CD1c-positive myeloid dendritic cell (primary cell): ENCODE measurements around the gene OR2T3.
"Not testable (repeated sequence)": the region's sequence is repeated elsewhere in the genome, so short reads cannot be mapped to it uniquely, and the experiment has no call there.

Experiments
- DNase-seq: peaks from one replicate; pipeline ENCODE4 v3.0.0-alpha.2; 2016; ENCODE audit errors: extremely low spot score

The OR2T3 gene, protein sequence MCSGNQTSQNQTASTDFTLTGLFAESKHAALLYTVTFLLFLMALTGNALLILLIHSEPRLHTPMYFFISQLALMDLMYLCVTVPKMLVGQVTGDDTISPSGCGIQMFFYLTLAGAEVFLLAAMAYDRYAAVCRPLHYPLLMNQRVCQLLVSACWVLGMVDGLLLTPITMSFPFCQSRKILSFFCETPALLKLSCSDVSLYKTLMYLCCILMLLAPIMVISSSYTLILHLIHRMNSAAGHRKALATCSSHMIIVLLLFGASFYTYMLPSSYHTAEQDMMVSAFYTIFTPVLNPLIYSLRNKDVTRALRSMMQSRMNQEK

GRCh38 chr1:248473051-248473450, at the start of gene OR2T3:
OR2T3 (plus strand) TSS chr1:248473351; CDS start chr1:248473351, 0 bp downstream.
- DNase-seq = not testable (repeated sequence)

GRCh38 chr1:248427526-248428191, 45.5 kb upstream of the OR2T3 start:
- not testable (repeated sequence) for DNase-seq

DNA sequence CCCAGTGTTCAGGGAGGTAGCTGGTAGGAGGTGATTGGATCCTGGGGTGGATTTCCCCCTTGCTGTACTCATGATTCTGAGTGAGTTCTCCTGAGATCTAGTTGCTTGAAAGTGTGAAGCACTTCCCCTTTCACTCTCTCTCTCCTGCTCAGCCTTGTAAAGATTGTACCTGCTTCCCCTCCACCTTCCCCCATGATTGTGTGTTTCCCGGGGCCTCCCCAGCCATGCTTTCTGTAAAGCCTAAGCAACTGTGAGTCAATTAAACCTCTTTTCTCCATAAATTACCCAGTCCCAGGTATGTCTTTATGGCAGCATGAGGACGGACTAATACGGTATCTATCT, 45.0 kb upstream of the OR2T3 start:
- DNase-seq = not testable (repeated sequence)

GRCh38 chr1:248431683-248432082, 41.5 kb upstream of the OR2T3 start:
- not testable (repeated sequence) for DNase-seq

DNA sequence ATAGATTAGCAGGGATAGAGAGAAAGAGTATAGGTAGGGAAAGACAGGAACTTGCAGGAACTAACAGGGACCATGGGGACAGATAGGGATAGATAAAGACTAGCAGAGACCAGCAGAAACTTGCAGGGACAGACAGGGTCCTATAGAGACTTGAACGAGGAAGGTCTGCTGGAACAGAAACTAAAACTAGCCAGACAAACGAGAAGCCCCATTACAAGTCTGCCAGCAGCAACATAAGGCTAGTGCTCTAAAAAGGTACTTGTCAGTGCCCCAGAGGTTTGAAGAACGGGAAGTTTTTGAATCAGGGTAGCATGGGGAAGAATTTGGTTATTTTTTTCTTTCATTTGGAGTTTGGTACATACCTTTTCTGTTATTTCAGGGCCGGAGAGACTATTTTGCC, 41.0 kb upstream of the OR2T3 start:
- DNase-seq = not testable (repeated sequence)

DNA sequence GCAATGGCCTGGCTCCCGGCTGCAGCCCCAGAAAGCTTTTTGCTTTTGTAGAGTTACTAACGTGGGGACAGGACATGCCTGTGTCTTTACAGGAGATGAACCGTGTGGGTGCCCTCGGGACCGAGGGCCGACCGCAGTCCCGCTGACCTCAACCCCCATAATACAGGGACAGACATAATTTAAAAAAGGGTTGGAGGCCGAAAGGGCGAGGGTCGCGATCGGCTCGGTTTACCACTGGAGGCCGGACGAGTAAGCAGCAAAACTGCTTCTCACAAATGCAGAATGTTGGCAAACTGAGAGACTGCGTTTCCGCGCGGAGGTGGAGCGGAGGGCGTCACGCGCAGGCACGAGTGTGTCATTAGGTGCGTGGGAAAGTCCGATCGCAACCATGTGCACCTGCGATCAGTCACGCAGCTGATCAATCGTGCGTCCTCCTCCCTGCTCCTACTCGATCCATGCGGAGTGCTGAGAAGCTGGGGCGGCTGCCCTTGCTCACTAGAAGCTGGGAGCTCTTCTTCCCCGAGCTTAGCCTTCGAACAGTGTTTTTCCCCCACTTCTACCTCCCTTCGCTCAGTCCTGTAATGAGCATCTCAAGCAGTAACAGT, 39.2 kb upstream of the OR2T3 start:
- not testable (repeated sequence) for DNase-seq

DNA sequence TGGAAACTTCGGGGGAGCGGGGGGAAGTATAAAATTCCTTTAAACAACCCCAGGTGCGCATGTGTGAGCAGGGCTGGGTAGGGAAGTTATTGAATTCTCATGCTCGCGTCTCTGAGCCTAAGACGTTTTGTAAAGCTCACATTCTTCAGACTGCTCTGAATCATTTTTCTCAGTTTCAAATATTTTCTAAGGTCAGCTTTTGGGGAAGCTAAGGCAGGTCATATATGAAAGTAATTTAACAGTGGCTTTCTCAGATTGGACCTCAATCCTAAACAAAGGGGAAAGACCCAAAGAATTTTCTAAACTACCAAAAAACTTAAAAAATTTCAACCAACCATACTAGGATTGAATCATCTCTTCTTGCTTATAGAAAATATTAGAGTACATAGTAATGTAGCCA, 38.2 kb upstream of the OR2T3 start:
- DNase-seq = not testable (repeated sequence)

GRCh38 chr1:248436303-248436702, 36.8 kb upstream of the OR2T3 start:
- not testable (repeated sequence) for DNase-seq

GRCh38 chr1:248438668-248439067, 34.5 kb upstream of the OR2T3 start:
- not testable (repeated sequence) for DNase-seq

- not testable (repeated sequence) for DNase-seq
These were observed 33.9 kb upstream of the OR2T3 start for GRCh38 chr1:248439283-248439682.

GRCh38 chr1:248442500-248443277, 30.5 kb upstream of the OR2T3 start:
- DNase-seq = not testable (repeated sequence)

GRCh38 chr1:248444603-248445002, 28.5 kb upstream of the OR2T3 start:
- not testable (repeated sequence) for DNase-seq

DNA sequence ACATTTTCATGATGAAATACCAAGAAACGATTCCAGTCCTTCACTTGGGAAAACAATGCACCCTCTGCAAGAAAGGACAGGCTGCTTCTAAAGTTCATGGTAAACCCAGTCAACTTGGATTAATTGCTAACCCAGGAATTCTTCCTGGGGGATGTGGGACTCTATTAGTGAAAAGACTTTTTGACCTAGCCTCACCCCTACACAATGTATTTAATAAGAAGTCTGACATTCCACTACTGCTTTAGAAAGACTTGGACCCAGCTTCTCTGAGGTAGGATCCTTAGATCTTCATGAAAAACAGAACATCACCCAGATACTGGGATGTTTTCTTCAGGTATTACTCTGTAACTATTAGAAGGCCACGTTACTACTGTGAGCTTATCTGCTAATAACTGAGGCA, 27.8 kb upstream of the OR2T3 start, which contains the start of gene OR2T2:
TSS of gene OR2T2 (plus strand) at position 239 of the 400 bp plus-strand sequence. CDS start 7,161 bp downstream, outside the sequence.
- not testable (repeated sequence) for DNase-seq

- DNase-seq = not testable (repeated sequence)
These were observed 24.6 kb upstream of the OR2T3 start for GRCh38 chr1:248448409-248449074.

DNA sequence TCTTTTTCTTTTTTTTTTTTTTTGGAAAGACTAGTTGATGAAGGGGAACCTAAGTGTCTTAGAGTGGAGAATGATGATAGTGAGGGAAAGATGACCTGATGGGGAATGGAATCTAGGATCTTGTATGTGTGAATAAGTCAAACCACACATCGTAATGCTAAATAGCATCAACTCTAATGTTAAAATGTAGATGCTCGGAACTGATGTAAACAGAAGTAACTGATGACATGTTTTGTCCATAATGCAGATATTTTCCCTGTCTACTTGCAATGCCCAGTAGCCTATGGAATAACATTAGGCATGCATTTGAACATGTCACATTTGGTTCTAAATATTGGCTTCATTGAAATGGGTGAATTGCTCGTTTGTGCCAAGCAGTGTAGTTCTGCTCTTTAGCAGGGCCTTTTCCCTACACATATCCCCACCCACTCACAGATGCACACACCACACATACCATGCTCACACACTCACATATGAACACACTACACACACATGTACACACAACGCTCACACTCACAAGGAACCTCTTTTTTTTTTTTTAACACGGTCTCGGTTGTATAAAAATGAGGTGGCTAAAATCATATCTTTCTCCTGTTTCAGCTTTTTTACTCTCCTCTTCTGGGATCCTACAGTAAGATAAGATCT, 23.2 kb upstream of the OR2T3 start:
- not testable (repeated sequence) for DNase-seq

- DNase-seq = not testable (repeated sequence)
These were observed 22.5 kb upstream of the OR2T3 start for GRCh38 chr1:248450466-248451145.

DNA sequence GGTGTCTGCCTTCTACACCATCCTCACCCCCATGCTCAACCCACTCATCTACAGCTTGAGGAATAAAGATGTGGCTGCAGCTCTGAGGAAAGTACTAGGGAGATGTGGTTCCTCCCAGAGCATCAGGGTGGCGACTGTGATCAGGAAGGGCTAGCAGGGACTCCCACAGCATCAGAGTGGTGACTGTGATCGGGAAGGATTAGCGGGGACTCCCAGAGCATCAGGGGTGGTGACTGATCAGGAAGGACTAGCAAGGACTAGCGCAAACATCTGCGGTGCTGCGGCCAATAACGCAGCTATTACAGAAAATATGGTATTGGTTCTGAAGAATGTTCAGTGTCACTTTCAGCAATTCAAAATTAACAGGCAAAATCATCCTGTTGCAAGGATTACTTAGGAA, 19.5 kb upstream of the OR2T3 start:
- DNase-seq = not testable (repeated sequence)

DNA sequence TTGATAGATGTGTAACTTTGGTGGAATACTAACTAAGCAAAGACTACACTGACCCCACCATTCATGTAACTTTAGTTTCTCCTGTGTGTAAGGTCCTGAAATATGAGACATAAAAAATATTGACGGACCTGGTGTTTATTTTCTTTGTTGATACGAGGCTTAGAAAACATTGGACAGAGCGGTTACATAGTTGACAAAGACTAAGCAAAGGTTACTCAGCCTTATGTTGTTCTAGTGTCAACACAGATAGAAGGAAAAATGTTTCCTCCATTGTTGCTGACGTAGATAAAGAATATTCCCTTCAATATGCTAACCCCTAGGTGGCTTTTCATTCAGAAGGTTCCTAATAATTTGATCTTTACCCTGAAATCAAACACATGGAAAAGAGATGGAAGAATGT, 18.1 kb upstream of the OR2T3 start:
- DNase-seq = not testable (repeated sequence)

DNA sequence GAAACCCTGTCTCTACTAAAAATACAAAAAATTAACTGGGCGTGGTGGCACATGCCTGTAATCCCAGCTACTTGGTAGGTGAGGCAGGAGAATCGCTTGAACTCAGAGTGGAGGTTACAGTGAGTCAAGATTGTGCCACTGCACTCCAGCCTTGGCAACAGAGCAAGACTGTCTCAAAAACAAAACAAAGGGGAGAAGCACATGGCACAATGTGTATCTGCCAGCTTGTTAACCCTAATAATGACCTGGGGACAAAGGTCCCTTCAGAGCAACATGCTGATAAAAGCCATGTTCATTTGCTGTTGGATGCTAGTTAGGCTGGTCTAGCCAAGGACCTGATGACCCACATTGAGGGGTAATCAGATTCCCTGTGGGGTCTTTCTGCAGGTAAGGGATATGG, 16.5 kb upstream of the OR2T3 start:
- not testable (repeated sequence) for DNase-seq

DNA sequence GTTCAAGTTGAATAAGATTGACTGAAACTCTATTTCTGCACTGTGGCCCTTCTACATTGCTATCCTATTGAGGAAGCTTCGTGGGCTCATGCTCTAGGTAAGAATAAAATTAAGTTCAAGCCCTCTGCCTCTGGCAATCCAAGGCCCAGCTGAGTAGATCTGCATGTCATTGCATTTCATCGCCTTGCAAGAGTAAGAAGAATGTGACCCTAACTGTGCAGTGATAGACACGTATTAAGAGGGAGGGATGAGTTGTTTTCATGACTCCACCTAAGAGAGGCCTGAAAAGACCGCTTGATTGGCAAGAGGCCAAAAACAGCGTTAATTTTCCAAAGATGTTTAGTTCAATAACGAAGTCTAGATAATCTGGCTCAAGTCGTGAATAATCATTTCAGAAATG, 14.0 kb upstream of the OR2T3 start:
- not testable (repeated sequence) for DNase-seq
